Measurements from ENCODE around the gene TP53RK. TPM values are rescaled to one million over a fixed set of nuclear protein-coding genes. Genes with fewer than 3 reads are reported as not detected.

The TP53RK gene
- polyA plus RNA-seq, 1 of the 3 experiments (the other 2 are of a cell fraction), result 5.5 TPM

DNA sequence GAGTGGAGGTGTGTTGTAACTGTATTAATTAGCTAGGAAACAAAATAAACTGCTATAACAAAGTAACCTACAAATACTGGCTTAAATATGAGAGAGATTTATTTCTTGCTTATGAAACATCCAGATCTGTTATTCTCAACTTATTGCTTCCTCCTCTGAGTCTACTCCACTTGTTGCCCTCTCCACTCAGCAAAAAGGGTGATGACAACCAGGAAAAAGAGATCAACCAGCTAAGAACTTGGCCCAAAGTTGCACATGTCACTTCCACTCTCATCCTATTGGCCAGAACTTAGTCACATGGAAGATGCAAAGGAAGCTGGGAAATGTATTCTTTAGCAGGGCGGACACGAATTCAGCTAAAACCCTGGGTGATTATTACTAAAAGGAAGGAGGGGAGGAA, 5.2 kb upstream of the TP53RK start:
- no peak for TF ChIP-seq MXI1 (IDR thresholded peaks at IDR 0.05; ENCODE audit: low read depth, low read length)
- TF ChIP-seq USF1 (IDR thresholded peaks at IDR 0.05; ENCODE audit: borderline replicate concordance, low read depth), result peak; percentile 90
- TF ChIP-seq FOXJ3 (CRISPR knock-in tag; IDR thresholded peaks at IDR 0.05), result no peak
- peak; percentile 28; the same call in 1 of the 2 replicates for TF ChIP-seq POLR2AphosphoS5 (IDR thresholded peaks at IDR 0.05; ENCODE audit: low read depth, low read length)
- TF ChIP-seq FOXM1 (IDR thresholded peaks at IDR 0.05; ENCODE audit: low read depth), result no peak
- no peak for TF ChIP-seq ZBTB33 (IDR thresholded peaks at IDR 0.05; ENCODE audit: borderline replicate concordance, low read depth)
- no peak for TF ChIP-seq CTCF (IDR thresholded peaks at IDR 0.05)
- 0 out of 2 replicates have a peak, but pooled peaks have one; percentile 31 for TF ChIP-seq ELF1 (IDR thresholded peaks at IDR 0.05)
- TF ChIP-seq, protein P1, sequence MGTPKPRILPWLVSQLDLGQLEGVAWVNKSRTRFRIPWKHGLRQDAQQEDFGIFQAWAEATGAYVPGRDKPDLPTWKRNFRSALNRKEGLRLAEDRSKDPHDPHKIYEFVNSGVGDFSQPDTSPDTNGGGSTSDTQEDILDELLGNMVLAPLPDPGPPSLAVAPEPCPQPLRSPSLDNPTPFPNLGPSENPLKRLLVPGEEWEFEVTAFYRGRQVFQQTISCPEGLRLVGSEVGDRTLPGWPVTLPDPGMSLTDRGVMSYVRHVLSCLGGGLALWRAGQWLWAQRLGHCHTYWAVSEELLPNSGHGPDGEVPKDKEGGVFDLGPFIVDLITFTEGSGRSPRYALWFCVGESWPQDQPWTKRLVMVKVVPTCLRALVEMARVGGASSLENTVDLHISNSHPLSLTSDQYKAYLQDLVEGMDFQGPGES (IDR thresholded peaks at IDR 0.05; ENCODE audit: low read depth, low read length), result no peak
- TF ChIP-seq, protein P2, sequence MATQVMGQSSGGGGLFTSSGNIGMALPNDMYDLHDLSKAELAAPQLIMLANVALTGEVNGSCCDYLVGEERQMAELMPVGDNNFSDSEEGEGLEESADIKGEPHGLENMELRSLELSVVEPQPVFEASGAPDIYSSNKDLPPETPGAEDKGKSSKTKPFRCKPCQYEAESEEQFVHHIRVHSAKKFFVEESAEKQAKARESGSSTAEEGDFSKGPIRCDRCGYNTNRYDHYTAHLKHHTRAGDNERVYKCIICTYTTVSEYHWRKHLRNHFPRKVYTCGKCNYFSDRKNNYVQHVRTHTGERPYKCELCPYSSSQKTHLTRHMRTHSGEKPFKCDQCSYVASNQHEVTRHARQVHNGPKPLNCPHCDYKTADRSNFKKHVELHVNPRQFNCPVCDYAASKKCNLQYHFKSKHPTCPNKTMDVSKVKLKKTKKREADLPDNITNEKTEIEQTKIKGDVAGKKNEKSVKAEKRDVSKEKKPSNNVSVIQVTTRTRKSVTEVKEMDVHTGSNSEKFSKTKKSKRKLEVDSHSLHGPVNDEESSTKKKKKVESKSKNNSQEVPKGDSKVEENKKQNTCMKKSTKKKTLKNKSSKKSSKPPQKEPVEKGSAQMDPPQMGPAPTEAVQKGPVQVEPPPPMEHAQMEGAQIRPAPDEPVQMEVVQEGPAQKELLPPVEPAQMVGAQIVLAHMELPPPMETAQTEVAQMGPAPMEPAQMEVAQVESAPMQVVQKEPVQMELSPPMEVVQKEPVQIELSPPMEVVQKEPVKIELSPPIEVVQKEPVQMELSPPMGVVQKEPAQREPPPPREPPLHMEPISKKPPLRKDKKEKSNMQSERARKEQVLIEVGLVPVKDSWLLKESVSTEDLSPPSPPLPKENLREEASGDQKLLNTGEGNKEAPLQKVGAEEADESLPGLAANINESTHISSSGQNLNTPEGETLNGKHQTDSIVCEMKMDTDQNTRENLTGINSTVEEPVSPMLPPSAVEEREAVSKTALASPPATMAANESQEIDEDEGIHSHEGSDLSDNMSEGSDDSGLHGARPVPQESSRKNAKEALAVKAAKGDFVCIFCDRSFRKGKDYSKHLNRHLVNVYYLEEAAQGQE (IDR thresholded peaks at IDR 0.05; ENCODE audit: low read depth, low read length), result no peak
- ChIA-PET CTCF (interaction anchor here (0.8 to 2.6 kb wide), 4 partner anchors 9 to 16 kb away, joined by 3 to 6 read pairs (median 4); no protein-coding TSS in a partner anchor), POLR2A (no interaction called here)
- Histone ChIP-seq H3K36me3 (replicated peaks in 1 of 2; ENCODE audit: control insufficient read depth in 1 of 2, insufficient read depth in 2 of 2, low read length in 1 of 2) (no peaks in the 10 kb centered on the region), H3K4me2 (no peak overlapping the region), H3K9ac (no peak overlapping the region), H3K9me3 (no peaks in the 10 kb centered on the region), H3F3A (replicated peaks; ENCODE audit: insufficient read depth) (peaks cover 4% of the 10 kb centered on the region), H2AFZ (ENCODE audit: low read depth) (peak overlapping the region; percentile 54), H3K4me1 (ENCODE audit: control insufficient read depth in 1 of 2, insufficient read depth in 2 of 2, low read depth in 1 of 2, low read length in 1 of 2) (peaks cover 0 to 2% of the 10 kb centered on the region in 2 experiments; a peak in 1 of 4 replicates), H3K4me3 (ENCODE audit: low read depth in 2 of 2, low read length in 1 of 2) (no peak overlapping the region), H3K79me2 (ENCODE audit: insufficient read depth) (no peaks in the 10 kb centered on the region), H4K20me1 (ENCODE audit: insufficient read depth) (no peaks in the 10 kb centered on the region), H3K27ac (ENCODE audit: low read depth in 2 of 2, low read length in 1 of 2) (no peak overlapping the region), H3K9me2 (no peaks in the 10 kb centered on the region), H3K27me3 (ENCODE audit: insufficient read depth) (no peaks in the 10 kb centered on the region)
- no peak for DNase-seq
- 36% methylated on average over 2 of the region's 2 CpGs for WGBS (ENCODE audit: low lambda C conversion rate)
